HepG2 (cell line): ENCODE measurements around the gene ADIPOR2. TPM values are rescaled to one million over a fixed set of nuclear protein-coding genes. Genes with fewer than 3 reads are reported as not detected.

Source experiments
- ASH2L ChIP-seq: fragments of 300-600, 200-600 bp; sonication (generic); IDR thresholded peaks from 2 replicates; pipeline ENCODE4 v1.7.0; 2017; ENCODE audit warnings: low read depth, mild to moderate bottlenecking, moderate library complexity, mixed read lengths, low read length; ENCODE audit not compliant: insufficient read length
- HNF4G ChIP-seq, 2 experiments: sonication (generic) in 1 of 2; formaldehyde crosslinking in 1 of 2; IDR thresholded peaks; 2 replicates each; pipeline versions ENCODE4 v1.4.0 to v1.6.1; 2011 to 2020; ENCODE audit warnings: borderline replicate concordance in 2 of 2, low read depth in 2 of 2, mild to moderate bottlenecking in 2 of 2, low read length in 1 of 2, missing genetic modification reagents in 1 of 2, moderate library complexity in 1 of 2
- NRL ChIP-seq: sonication (generic); formaldehyde crosslinking; IDR thresholded peaks from 2 replicates; pipeline ENCODE4 v1.5.0; 2020; ENCODE audit warnings: missing genetic modification reagents, mild to moderate bottlenecking, moderate library complexity, borderline replicate concordance
- PHB2 ChIP-seq: fragments of 450-650 bp; IDR thresholded peaks from 2 replicates; pipeline ENCODE4 v1.6.1; 2018; ENCODE audit not compliant: partially characterized antibody
- PITX1 ChIP-seq: sonication (generic); formaldehyde crosslinking; IDR thresholded peaks from 2 replicates; pipeline ENCODE4 v1.5.1; 2020; ENCODE audit warnings: mild to moderate bottlenecking, missing genetic modification reagents
- SIN3B ChIP-seq: fragments of 150-350 bp; IDR thresholded peaks from 2 replicates; pipeline ENCODE4 v1.6.1; 2014; ENCODE audit warnings: low read length
- ZFP36 ChIP-seq: fragments of 150-350 bp; IDR thresholded peaks from 2 replicates; pipeline ENCODE4 v1.6.1; 2018; ENCODE audit warnings: borderline replicate concordance, low read length, low read depth; ENCODE audit not compliant: partially characterized antibody
- ZNF282 ChIP-seq: fragments of 450-650 bp; IDR thresholded peaks from 2 replicates; pipeline ENCODE4 v1.6.1; 2018; ENCODE audit not compliant: partially characterized antibody
- ZNF343 ChIP-seq: sonication (generic); formaldehyde crosslinking; IDR thresholded peaks from 2 replicates; pipeline ENCODE4 v1.4.0; 2020; ENCODE audit warnings: mild to moderate bottlenecking, missing genetic modification reagents
- polyA plus RNA-seq, 8 experiments: library from polyadenylated mRNA; depleted of rRNA in 3 of 8; stranded (reverse) in 7 of 8; unstranded in 1 of 8; fragments of >200 nt; fragmentation: Illumina TruSeq in 4 of 8; extraction: Trizol in 4 of 8; gene quantifications; 2 replicates each; pipeline versions ENCODE4 v1.2.1 to v1.2.3, GENCODE V29; 2011 to 2016; ENCODE audit warnings: low read depth in 4 of 8, missing spikeins in 1 of 8, mixed read lengths in 1 of 8; ENCODE audit not compliant: insufficient read depth in 1 of 8
- total RNA-seq, 5 experiments: library from RNA; depleted of rRNA; stranded (reverse); fragments of >200 nt; fragmentation: Illumina TruSeq; extraction: Trizol; gene quantifications; 2 replicates each; pipeline ENCODE4 v1.2.3, GENCODE V29; 2016; ENCODE audit warnings: low read depth in 1 of 5
- TF ChIP-seq, protein P1 (sequence below): sonication (generic); formaldehyde crosslinking; IDR thresholded peaks from 2 replicates; pipeline ENCODE4 v1.5.1; 2020; ENCODE audit warnings: mild to moderate bottlenecking, moderate library complexity, missing genetic modification reagents
- TF ChIP-seq, protein P2 (sequence below): sonication (generic); formaldehyde crosslinking; IDR thresholded peaks from 2 replicates; pipeline ENCODE4 v1.4.0; 2020; ENCODE audit warnings: missing genetic modification reagents, mild to moderate bottlenecking, borderline replicate concordance
- TF ChIP-seq, protein P3 (sequence below): sonication (generic); formaldehyde crosslinking; IDR thresholded peaks from 2 replicates; pipeline ENCODE4 v1.5.0; 2020; ENCODE audit warnings: mild to moderate bottlenecking, missing genetic modification reagents
- TF ChIP-seq, protein P4 (sequence below): sonication (generic); formaldehyde crosslinking; IDR thresholded peaks from 2 replicates; pipeline ENCODE4 v1.4.0; 2020; ENCODE audit warnings: missing genetic modification reagents

Gene ADIPOR2
- total and polyA plus RNA-seq, 2 of the 13 experiments (the other 11 are each of a cell fraction or from before 2014, with no cell fraction given) = 35.2 to 52.2 TPM

DNA sequence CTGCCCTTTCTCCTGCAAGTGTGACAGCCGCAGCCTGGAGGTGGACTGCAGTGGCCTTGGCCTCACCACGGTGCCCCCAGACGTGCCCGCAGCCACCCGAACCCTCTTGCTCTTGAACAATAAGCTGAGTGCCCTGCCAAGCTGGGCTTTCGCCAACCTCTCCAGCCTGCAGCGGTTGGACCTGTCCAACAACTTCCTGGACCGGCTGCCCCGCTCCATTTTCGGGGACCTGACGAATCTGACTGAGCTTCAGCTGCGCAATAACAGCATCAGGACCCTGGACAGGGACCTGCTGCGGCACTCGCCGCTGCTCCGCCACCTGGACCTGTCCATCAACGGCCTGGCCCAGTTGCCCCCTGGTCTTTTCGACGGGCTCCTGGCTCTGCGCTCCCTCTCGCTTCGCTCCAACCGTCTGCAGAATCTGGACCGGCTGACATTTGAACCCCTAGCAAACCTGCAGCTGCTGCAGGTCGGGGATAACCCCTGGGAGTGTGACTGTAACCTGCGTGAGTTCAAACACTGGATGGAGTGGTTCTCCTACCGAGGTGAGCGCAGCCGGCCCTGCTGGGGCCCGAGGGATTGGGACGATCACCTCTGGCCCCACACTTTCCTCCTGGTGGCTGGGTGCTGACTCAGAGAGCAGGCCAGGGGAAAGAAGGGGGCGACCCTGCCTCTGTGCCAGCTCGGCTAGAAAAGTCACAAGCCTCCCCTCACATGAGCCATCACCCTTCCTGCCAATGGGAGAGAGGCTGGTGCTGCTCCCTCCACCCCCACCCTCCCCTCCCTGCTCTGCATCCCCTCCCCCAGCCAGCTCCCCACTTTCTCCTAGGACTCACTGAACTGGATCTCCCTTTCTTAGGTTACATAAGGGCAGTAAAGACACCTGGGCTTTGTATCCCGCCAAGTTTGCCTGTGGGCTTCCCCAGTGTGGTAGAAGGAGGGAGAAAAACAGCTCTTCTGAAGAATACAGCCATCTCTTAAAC is 140.4 kb downstream of the ADIPOR2 start (continued):
- TF ChIP-seq, protein P1, sequence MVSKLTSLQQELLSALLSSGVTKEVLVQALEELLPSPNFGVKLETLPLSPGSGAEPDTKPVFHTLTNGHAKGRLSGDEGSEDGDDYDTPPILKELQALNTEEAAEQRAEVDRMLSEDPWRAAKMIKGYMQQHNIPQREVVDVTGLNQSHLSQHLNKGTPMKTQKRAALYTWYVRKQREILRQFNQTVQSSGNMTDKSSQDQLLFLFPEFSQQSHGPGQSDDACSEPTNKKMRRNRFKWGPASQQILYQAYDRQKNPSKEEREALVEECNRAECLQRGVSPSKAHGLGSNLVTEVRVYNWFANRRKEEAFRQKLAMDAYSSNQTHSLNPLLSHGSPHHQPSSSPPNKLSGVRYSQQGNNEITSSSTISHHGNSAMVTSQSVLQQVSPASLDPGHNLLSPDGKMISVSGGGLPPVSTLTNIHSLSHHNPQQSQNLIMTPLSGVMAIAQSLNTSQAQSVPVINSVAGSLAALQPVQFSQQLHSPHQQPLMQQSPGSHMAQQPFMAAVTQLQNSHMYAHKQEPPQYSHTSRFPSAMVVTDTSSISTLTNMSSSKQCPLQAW (CRISPR knock-in tag) = peak; percentile 67; the same call in 1 of the 2 replicates
- TF ChIP-seq, protein P2, sequence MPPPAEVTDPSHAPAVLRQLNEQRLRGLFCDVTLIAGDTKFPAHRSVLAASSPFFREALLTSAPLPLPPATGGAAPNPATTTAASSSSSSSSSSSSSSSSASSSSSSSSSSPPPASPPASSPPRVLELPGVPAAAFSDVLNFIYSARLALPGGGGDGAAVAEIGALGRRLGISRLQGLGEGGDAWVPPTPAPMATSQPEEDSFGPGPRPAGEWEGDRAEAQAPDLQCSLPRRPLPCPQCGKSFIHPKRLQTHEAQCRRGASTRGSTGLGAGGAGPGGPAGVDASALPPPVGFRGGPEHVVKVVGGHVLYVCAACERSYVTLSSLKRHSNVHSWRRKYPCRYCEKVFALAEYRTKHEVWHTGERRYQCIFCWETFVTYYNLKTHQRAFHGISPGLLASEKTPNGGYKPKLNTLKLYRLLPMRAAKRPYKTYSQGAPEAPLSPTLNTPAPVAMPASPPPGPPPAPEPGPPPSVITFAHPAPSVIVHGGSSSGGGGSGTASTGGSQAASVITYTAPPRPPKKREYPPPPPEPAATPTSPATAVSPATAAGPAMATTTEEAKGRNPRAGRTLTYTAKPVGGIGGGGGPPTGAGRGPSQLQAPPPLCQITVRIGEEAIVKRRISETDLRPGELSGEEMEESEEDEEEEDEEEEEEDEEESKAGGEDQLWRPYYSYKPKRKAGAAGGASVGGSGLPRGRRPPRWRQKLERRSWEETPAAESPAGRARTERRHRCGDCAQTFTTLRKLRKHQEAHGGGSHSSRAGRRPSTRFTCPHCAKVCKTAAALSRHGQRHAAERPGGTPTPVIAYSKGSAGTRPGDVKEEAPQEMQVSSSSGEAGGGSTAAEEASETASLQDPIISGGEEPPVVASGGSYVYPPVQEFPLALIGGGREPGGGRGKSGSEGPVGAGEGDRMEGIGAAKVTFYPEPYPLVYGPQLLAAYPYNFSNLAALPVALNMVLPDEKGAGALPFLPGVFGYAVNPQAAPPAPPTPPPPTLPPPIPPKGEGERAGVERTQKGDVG = no peak
- TF ChIP-seq HNF4G (IDR thresholded peaks at IDR 0.05; ENCODE audit: borderline replicate concordance, low read depth, low read length) (no peak), HNF4G (CRISPR knock-in tag; IDR thresholded peaks at IDR 0.05; ENCODE audit: borderline replicate concordance, low read depth) (no peak), ZNF343 (CRISPR knock-in tag) (no peak), SIN3B (no peak), ZFP36 (no peak), ZNF282 (no peak), NRL (CRISPR knock-in tag) (peak; percentile 59; the same call in 1 of the 2 replicates), ASH2L (no peak), PITX1 (peak; percentile 63; the same call in 1 of the 2 replicates), PHB2 (no peak)
- TF ChIP-seq, protein P3, sequence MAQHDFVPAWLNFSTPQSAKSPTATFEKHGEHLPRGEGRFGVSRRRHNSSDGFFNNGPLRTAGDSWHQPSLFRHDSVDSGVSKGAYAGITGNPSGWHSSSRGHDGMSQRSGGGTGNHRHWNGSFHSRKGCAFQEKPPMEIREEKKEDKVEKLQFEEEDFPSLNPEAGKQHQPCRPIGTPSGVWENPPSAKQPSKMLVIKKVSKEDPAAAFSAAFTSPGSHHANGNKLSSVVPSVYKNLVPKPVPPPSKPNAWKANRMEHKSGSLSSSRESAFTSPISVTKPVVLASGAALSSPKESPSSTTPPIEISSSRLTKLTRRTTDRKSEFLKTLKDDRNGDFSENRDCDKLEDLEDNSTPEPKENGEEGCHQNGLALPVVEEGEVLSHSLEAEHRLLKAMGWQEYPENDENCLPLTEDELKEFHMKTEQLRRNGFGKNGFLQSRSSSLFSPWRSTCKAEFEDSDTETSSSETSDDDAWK (CRISPR knock-in tag) = no peak
- TF ChIP-seq, protein P4, sequence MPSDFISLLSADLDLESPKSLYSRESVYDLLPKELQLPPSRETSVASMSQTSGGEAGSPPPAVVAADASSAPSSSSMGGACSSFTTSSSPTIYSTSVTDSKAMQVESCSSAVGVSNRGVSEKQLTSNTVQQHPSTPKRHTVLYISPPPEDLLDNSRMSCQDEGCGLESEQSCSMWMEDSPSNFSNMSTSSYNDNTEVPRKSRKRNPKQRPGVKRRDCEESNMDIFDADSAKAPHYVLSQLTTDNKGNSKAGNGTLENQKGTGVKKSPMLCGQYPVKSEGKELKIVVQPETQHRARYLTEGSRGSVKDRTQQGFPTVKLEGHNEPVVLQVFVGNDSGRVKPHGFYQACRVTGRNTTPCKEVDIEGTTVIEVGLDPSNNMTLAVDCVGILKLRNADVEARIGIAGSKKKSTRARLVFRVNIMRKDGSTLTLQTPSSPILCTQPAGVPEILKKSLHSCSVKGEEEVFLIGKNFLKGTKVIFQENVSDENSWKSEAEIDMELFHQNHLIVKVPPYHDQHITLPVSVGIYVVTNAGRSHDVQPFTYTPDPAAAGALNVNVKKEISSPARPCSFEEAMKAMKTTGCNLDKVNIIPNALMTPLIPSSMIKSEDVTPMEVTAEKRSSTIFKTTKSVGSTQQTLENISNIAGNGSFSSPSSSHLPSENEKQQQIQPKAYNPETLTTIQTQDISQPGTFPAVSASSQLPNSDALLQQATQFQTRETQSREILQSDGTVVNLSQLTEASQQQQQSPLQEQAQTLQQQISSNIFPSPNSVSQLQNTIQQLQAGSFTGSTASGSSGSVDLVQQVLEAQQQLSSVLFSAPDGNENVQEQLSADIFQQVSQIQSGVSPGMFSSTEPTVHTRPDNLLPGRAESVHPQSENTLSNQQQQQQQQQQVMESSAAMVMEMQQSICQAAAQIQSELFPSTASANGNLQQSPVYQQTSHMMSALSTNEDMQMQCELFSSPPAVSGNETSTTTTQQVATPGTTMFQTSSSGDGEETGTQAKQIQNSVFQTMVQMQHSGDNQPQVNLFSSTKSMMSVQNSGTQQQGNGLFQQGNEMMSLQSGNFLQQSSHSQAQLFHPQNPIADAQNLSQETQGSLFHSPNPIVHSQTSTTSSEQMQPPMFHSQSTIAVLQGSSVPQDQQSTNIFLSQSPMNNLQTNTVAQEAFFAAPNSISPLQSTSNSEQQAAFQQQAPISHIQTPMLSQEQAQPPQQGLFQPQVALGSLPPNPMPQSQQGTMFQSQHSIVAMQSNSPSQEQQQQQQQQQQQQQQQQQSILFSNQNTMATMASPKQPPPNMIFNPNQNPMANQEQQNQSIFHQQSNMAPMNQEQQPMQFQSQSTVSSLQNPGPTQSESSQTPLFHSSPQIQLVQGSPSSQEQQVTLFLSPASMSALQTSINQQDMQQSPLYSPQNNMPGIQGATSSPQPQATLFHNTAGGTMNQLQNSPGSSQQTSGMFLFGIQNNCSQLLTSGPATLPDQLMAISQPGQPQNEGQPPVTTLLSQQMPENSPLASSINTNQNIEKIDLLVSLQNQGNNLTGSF (CRISPR knock-in tag) = peak; percentile 95
